Measurements from ENCODE around the gene MECR. TPM values are rescaled to one million over a fixed set of nuclear protein-coding genes. Genes with fewer than 3 reads are reported as not detected.
"Not testable (repeated sequence)": the region's sequence is repeated elsewhere in the genome, so short reads cannot be mapped to it uniquely, and the experiment has no call there.

MECR gene
- total RNA-seq, 1 donor from 2014 or later: 22.5 TPM

- H3K27me3 Mint-ChIP-seq (ENCODE audit: unreplicated experiment): no peaks in the 10 kb centered on the region
- peaks cover 19% of the 10 kb centered on the region for H3K4me1 Mint-ChIP-seq (ENCODE audit: unreplicated experiment)
- TF ChIP-seq, protein P1, sequence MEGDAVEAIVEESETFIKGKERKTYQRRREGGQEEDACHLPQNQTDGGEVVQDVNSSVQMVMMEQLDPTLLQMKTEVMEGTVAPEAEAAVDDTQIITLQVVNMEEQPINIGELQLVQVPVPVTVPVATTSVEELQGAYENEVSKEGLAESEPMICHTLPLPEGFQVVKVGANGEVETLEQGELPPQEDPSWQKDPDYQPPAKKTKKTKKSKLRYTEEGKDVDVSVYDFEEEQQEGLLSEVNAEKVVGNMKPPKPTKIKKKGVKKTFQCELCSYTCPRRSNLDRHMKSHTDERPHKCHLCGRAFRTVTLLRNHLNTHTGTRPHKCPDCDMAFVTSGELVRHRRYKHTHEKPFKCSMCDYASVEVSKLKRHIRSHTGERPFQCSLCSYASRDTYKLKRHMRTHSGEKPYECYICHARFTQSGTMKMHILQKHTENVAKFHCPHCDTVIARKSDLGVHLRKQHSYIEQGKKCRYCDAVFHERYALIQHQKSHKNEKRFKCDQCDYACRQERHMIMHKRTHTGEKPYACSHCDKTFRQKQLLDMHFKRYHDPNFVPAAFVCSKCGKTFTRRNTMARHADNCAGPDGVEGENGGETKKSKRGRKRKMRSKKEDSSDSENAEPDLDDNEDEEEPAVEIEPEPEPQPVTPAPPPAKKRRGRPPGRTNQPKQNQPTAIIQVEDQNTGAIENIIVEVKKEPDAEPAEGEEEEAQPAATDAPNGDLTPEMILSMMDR (IDR thresholded peaks at IDR 0.05): no peak
- peak overlapping the region; percentile 85 for H3K27ac Mint-ChIP-seq (ENCODE audit: unreplicated experiment)
- DNase-seq (ENCODE audit: extremely low spot score, unreplicated experiment): no peak
- H3K36me3 Mint-ChIP-seq (ENCODE audit: unreplicated experiment): peaks cover 29% of the 10 kb centered on the region
- no peaks in the 10 kb centered on the region for H3K9me3 Mint-ChIP-seq (ENCODE audit: unreplicated experiment)
- H3K4me3 Mint-ChIP-seq (ENCODE audit: unreplicated experiment): no peak overlapping the region
Observed at GRCh38 chr1:29157269-29157601, 73.5 kb downstream of the MECR start.

GRCh38 chr1:29156543-29157268, 74.0 kb downstream of the MECR start:
- TF ChIP-seq, protein P1 (IDR thresholded peaks at IDR 0.05): no peak
- H3K4me3 Mint-ChIP-seq (ENCODE audit: unreplicated experiment): no peak overlapping the region
- H3K36me3 Mint-ChIP-seq (ENCODE audit: unreplicated experiment): peaks cover 34% of the 10 kb centered on the region
- H3K27me3 Mint-ChIP-seq (ENCODE audit: unreplicated experiment): no peaks in the 10 kb centered on the region
- no peak for DNase-seq (ENCODE audit: extremely low spot score, unreplicated experiment)
- peak overlapping the region; percentile 85 for H3K27ac Mint-ChIP-seq (ENCODE audit: unreplicated experiment)
- H3K4me1 Mint-ChIP-seq (ENCODE audit: unreplicated experiment): peaks cover 19% of the 10 kb centered on the region
- H3K9me3 Mint-ChIP-seq (ENCODE audit: unreplicated experiment): no peaks in the 10 kb centered on the region

DNA sequence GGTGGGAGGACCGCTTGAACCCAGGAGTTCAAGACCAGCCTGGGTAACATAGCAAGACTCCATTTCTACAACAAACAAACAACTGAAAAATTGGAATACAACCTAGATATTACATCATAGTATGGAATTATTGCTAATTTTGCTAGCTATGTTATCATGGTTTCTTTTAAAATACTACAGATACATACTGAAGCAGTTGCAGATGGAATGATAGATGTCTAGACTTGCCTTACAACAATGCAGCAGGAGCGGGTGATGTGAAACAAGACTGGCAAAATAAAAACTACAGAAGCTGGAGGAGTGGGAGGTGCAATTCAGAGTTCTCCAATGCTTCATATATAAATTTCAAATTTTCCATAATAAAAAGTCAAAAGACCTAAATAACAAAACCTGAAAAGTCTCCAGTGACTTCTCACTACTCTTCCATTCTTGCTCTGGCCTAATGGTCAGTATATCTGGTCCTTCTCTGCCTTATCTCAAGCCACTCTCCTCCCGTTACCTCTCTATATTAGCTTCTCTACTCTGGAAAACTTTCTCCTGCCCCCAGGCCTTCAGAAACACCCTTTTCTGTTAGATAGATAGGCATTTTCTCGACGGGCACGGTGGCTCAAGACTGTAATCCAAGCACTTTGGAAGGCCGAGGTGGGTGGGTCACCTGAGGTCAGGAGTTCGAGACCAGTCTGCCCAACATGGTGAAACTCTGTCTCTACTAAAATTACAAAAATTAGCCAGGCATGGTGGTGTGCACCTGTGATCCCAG, 78.5 kb downstream of the MECR start:
- Mint-ChIP-seq H3K36me3 (ENCODE audit: unreplicated experiment) (peaks cover 65% of the 10 kb centered on the region), H3K27ac (ENCODE audit: unreplicated experiment) (peak overlapping the region; percentile 41), H3K4me1 (ENCODE audit: unreplicated experiment) (peaks cover 10% of the 10 kb centered on the region), H3K9me3 (ENCODE audit: unreplicated experiment) (no peaks in the 10 kb centered on the region), H3K4me3 (ENCODE audit: unreplicated experiment) (no peak overlapping the region), H3K27me3 (ENCODE audit: unreplicated experiment) (no peaks in the 10 kb centered on the region)
- DNase-seq (ENCODE audit: extremely low spot score, unreplicated experiment): no peak
- TF ChIP-seq, protein P1 (IDR thresholded peaks at IDR 0.05): no peak

DNA sequence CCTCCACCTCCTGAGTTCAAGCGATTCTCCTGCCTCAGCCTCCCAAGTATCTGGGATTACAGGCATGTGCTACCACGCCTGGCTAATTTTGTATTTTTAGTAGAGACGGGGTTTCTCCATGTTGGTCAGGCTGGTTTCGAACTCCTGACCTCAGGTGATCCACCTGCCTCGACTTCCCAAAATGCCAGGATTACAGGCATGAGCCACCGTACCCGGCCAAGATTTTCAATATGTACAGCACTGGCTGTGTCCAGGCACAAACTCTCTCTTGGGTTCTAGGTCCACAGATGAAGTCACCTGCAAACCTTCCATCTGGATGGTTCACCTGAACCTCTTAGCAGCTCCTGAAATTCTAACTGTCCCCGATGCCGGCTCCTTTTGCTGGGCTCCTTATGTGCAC, 80.4 kb downstream of the MECR start:
- H3K4me3 Mint-ChIP-seq (ENCODE audit: unreplicated experiment); DNase-seq (ENCODE audit: extremely low spot score, unreplicated experiment); H3K27me3 Mint-ChIP-seq (ENCODE audit: unreplicated experiment); H3K4me1 Mint-ChIP-seq (ENCODE audit: unreplicated experiment); H3K27ac Mint-ChIP-seq (ENCODE audit: unreplicated experiment); H3K9me3 Mint-ChIP-seq (ENCODE audit: unreplicated experiment): not testable (repeated sequence)
- H3K36me3 Mint-ChIP-seq (ENCODE audit: unreplicated experiment): peaks cover 74% of the 10 kb centered on the region

GRCh38 chr1:29148656-29149491, 81.9 kb downstream of the MECR start:
- Mint-ChIP-seq H3K4me3 (ENCODE audit: unreplicated experiment) (no peak overlapping the region), H3K36me3 (ENCODE audit: unreplicated experiment) (peaks cover 70% of the 10 kb centered on the region), H3K27me3 (ENCODE audit: unreplicated experiment) (no peaks in the 10 kb centered on the region), H3K9me3 (ENCODE audit: unreplicated experiment) (no peaks in the 10 kb centered on the region), H3K27ac (ENCODE audit: unreplicated experiment) (no peak overlapping the region), H3K4me1 (ENCODE audit: unreplicated experiment) (no peaks in the 10 kb centered on the region)
- no peak for DNase-seq (ENCODE audit: extremely low spot score, unreplicated experiment)
- TF ChIP-seq, protein P1 (IDR thresholded peaks at IDR 0.05): no peak

Data from osteocyte (in vitro differentiated cells).